Measurements from ENCODE around the gene PALLD.

The PALLD gene

GRCh38 chr4:168562041-168562571 is 65.3 kb downstream of the PALLD start:
- DNase-seq, result no peak

- DNase-seq, result no peak
Measured at GRCh38 chr4:168564023-168564422, 67.2 kb downstream of the PALLD start.

- no peak for DNase-seq
Measured at GRCh38 chr4:168565130-168565529, 68.3 kb downstream of the PALLD start.

- DNase-seq, result no peak
Measured at GRCh38 chr4:168566726-168567125, 69.9 kb downstream of the PALLD start.

- DNase-seq, result peak; percentile 68
Measured at GRCh38 chr4:168569066-168569930, 72.4 kb downstream of the PALLD start.

- no peak for DNase-seq
Measured at GRCh38 chr4:168569931-168570276, 73.1 kb downstream of the PALLD start.

- DNase-seq, result no peak
Measured at GRCh38 chr4:168570466-168570865, 73.6 kb downstream of the PALLD start.

GRCh38 chr4:168572002-168572401 is 75.2 kb downstream of the PALLD start:
- DNase-seq, result no peak

- DNase-seq, result no peak
Measured at GRCh38 chr4:168573870-168574269, 77.0 kb downstream of the PALLD start.

- no peak for DNase-seq
Measured at GRCh38 chr4:168574581-168575295, 77.9 kb downstream of the PALLD start.

GRCh38 chr4:168575473-168575872 is 78.6 kb downstream of the PALLD start:
- no peak for DNase-seq

GRCh38 chr4:168577624-168578023 is 80.8 kb downstream of the PALLD start:
- DNase-seq, result no peak

GRCh38 chr4:168580228-168580627 is 83.4 kb downstream of the PALLD start:
- no peak for DNase-seq

GRCh38 chr4:168584321-168584771 is 87.5 kb downstream of the PALLD start:
- no peak for DNase-seq

- DNase-seq, result peak; percentile 85
Measured at GRCh38 chr4:168585168-168586091, 88.6 kb downstream of the PALLD start.

- DNase-seq, result no peak
Measured at GRCh38 chr4:168586926-168587325, 90.1 kb downstream of the PALLD start.

- DNase-seq, result peak; percentile 76
Measured at GRCh38 chr4:168587411-168588125, 90.7 kb downstream of the PALLD start.

GRCh38 chr4:168588916-168589531 is 92.2 kb downstream of the PALLD start:
- DNase-seq, result peak; percentile 49

- DNase-seq, result no peak
Measured at GRCh38 chr4:168592676-168593075, 95.8 kb downstream of the PALLD start.

GRCh38 chr4:168593399-168593798 is 96.5 kb downstream of the PALLD start:
- DNase-seq, result no peak

GRCh38 chr4:168594121-168594520 is 97.3 kb downstream of the PALLD start:
- no peak for DNase-seq

- DNase-seq, result no peak
Measured at GRCh38 chr4:168598191-168598590, 101.3 kb downstream of the PALLD start.

Data from right hindlimb (tissue), 1 donor.